Measurements from ENCODE around the gene PKD1. TPM values are rescaled to one million over a fixed set of nuclear protein-coding genes. Genes with fewer than 3 reads are reported as not detected.

PKD1 gene
- total RNA-seq, 1 experiment from 2014 or later, result 137 TPM

- TF ChIP-seq REST (IDR thresholded peaks at IDR 0.05; ENCODE audit: low read depth) (no peak), FOSL1 (IDR thresholded peaks at IDR 0.05; ENCODE audit: low read depth) (no peak), EZH2 (IDR thresholded peaks at IDR 0.05) (no peak), CBX3 (IDR thresholded peaks at IDR 0.05; ENCODE audit: low read depth) (no peak)
Observed at GRCh38 chr16:2184962-2185361, 49.3 kb upstream of the PKD1 start (continued).

- CTCF ChIA-PET, result no interaction called here
- no peak for TF ChIP-seq CEBPB (IDR thresholded peaks at IDR 0.05; ENCODE audit: low read depth)
- no peak for TF ChIP-seq POLR2A (IDR thresholded peaks at IDR 0.05; ENCODE audit: borderline replicate concordance, extremely low read depth, insufficient read depth, insufficient read length)
- TF ChIP-seq ZFX (IDR thresholded peaks at IDR 0.05), result no peak
- no peak for TF ChIP-seq ATF3 (IDR thresholded peaks at IDR 0.05)
- no peak for TF ChIP-seq FOSL1 (IDR thresholded peaks at IDR 0.05; ENCODE audit: low read depth)
- no peak for TF ChIP-seq ZBTB33 (IDR thresholded peaks at IDR 0.05; ENCODE audit: extremely low read depth, insufficient replicate concordance, low read length)
- TF ChIP-seq EGR1 (IDR thresholded peaks at IDR 0.05; ENCODE audit: low read depth), result no peak
- TF ChIP-seq JUND (IDR thresholded peaks at IDR 0.05), result no peak
- TF ChIP-seq ZNF274 (IDR thresholded peaks at IDR 0.05; ENCODE audit: low read depth, low read length), result no peak
- no peak for TF ChIP-seq SIN3A (IDR thresholded peaks at IDR 0.05; ENCODE audit: low read depth)
- TF ChIP-seq CTCF (IDR thresholded peaks at IDR 0.05 in 2 of 3, conservative IDR thresholded peaks at IDR 0.05 in 1 of 3; ENCODE audit: borderline replicate concordance in 1 of 3, insufficient read depth in 1 of 3, low read depth in 2 of 3, low read length in 2 of 3), result no peak
- no peak for TF ChIP-seq MAX (IDR thresholded peaks at IDR 0.05)
- TF ChIP-seq RAD21 (IDR thresholded peaks at IDR 0.05; ENCODE audit: low read depth), result no peak
- TF ChIP-seq EZH2phosphoT487 (IDR thresholded peaks at IDR 0.05; ENCODE audit: borderline replicate concordance), result no peak
- TF ChIP-seq EZH2 (IDR thresholded peaks at IDR 0.05), result no peak
Observed at GRCh38 chr16:2184346-2184745, 48.6 kb upstream of the PKD1 start.

More at GRCh38 chr16:2184346-2184745, 48.6 kb upstream of the PKD1 start:
- intact Hi-C loops (cut with micrococcal nuclease), result no loop called here
- Histone ChIP-seq H3K4me3 (replicated peaks in 1 of 2; ENCODE audit: low read depth in 1 of 2, low read length in 2 of 2) (no peak overlapping the region), H3K27me3 (ENCODE audit: insufficient read depth, low read length) (no peaks in the 10 kb centered on the region), H3K9ac (ENCODE audit: low read length) (no peak overlapping the region), H3K36me3 (ENCODE audit: control insufficient read depth in 1 of 2, insufficient read depth in 2 of 2, low read length in 2 of 2) (no peaks in the 10 kb centered on the region), H3K4me1 (ENCODE audit: control insufficient read depth in 1 of 2, insufficient read depth in 2 of 2, low read length in 2 of 2) (no peaks in the 10 kb centered on the region), H2AFZ (ENCODE audit: low read depth, low read length, poor library complexity, severe bottlenecking) (no peak overlapping the region), H3K79me2 (ENCODE audit: insufficient read depth, low read length) (no peaks in the 10 kb centered on the region), H3K27ac (ENCODE audit: low read depth, low read length) (no peak overlapping the region), H4K20me1 (ENCODE audit: insufficient read depth) (no peaks in the 10 kb centered on the region), H3K9me3 (ENCODE audit: control insufficient read depth in 1 of 2, insufficient read depth in 1 of 2, low read depth in 1 of 2, low read length in 2 of 2) (no peaks in the 10 kb centered on the region), H3K9me2 (ENCODE audit: insufficient read depth) (no peaks in the 10 kb centered on the region), H3K4me2 (ENCODE audit: low read length) (no peak overlapping the region)
- no peak for DNase-seq (ENCODE audit: low read depth, low spot score)
- BruUV-seq (replicated peaks), result no TSS peak
- no peak for ATAC-seq
- ChIA-PET RAD21 (ENCODE audit: low non-redundant PET in 1 of 2, low total read pairs in 2 of 2, uncharacterized antibody in 2 of 2, unreplicated experiment in 2 of 2) (no interaction called here), POLR2A (no interaction called here)

Measured in HCT116 (cell line).